Mononuclear cell (primary cell): ENCODE data around the gene INPP4A. TPM values are rescaled to one million over a fixed set of nuclear protein-coding genes. Genes with fewer than 3 reads are reported as not detected.

Experiments used
- total RNA-seq: library from RNA; depleted of rRNA; stranded (reverse); fragments of >200 nt; gene quantifications from one replicate; pipeline ENCODE4 v1.2.3, GENCODE V29; 2012

INPP4A gene
- total RNA-seq, 1 donor, result 48.2 TPM

Other genes with a start within 250 kb of the INPP4A start
- not detected for gene CNGA3, start 98.4 kb upstream of the INPP4A start, total RNA-seq
- gene COA5, start 163.7 kb downstream of the INPP4A start, total RNA-seq, result 18.6 TPM
- 13.7 TPM for gene UNC50, start 163.7 kb downstream of the INPP4A start, total RNA-seq